Measurements from ENCODE around the gene PTPRT.

The PTPRT gene

DNA sequence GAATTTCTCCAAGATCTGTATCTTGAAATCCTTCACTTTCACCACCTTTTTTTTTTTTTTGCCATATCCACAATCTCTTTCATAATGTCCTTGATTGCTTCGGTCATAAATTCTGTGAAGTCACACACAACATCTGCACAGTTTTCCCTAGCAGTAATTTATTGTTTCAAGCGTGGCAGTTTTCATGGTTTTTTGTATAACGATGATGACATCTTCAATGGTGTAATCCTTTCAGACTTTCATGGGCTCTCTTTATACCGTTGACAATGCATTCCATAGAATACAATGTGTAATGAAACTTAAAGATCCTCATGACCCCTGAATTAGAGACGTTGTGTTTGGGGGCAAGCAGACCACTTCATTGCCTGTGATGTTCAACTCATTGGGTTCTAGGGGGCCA, 693.1 kb downstream of the PTPRT start:
- H3K27ac ChIP-seq, result no peak overlapping the region
- no peak for TF ChIP-seq ZFX (IDR thresholded peaks at IDR 0.05; ENCODE audit: borderline replicate concordance)
- TF ChIP-seq, protein P1, sequence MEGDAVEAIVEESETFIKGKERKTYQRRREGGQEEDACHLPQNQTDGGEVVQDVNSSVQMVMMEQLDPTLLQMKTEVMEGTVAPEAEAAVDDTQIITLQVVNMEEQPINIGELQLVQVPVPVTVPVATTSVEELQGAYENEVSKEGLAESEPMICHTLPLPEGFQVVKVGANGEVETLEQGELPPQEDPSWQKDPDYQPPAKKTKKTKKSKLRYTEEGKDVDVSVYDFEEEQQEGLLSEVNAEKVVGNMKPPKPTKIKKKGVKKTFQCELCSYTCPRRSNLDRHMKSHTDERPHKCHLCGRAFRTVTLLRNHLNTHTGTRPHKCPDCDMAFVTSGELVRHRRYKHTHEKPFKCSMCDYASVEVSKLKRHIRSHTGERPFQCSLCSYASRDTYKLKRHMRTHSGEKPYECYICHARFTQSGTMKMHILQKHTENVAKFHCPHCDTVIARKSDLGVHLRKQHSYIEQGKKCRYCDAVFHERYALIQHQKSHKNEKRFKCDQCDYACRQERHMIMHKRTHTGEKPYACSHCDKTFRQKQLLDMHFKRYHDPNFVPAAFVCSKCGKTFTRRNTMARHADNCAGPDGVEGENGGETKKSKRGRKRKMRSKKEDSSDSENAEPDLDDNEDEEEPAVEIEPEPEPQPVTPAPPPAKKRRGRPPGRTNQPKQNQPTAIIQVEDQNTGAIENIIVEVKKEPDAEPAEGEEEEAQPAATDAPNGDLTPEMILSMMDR (IDR thresholded peaks at IDR 0.05), result no peak

DNA sequence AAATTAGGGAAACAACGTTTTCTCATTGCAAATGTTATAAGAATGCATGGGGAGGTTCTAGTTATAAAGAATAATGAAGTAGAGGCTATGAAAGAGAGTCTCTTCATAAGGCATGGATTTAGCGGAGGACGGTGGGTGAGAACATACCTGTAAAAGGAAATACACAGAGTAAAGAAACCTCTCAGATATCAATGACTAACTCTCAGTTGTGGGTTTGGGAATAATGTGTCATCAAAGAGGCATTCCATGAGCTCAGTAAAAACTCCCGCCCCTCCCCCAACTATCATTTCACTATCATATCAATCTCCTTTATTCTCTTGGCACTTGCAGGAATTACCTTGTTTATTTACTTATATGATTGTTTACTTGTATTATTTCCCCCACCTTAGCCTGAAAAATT, 695.4 kb downstream of the PTPRT start:
- TF ChIP-seq, protein P1 (IDR thresholded peaks at IDR 0.05), result no peak
- no peak for TF ChIP-seq ZFX (IDR thresholded peaks at IDR 0.05; ENCODE audit: borderline replicate concordance)
- no peak overlapping the region for H3K27ac ChIP-seq

DNA sequence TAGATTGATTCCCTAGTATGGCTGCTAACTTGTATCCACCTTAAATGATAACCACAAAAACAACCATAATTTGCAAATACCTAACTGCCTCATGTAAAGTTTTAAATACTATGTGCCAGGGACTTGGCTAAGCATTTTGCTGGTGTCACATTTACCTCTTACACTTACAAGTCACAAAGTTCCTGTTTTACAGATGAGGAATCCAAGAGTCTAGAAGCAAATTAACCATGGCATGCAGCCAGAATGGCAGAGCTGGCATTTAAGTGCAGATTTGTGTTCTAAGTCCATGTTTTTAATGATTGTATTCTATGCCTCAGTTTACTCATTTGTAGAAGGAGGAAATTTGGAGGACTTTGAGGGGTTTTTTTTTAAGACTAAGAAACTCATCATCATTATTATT, 696.7 kb downstream of the PTPRT start:
- TF ChIP-seq, protein P1 (IDR thresholded peaks at IDR 0.05), result no peak
- no peak for TF ChIP-seq ZFX (IDR thresholded peaks at IDR 0.05; ENCODE audit: borderline replicate concordance)
- no peak overlapping the region for H3K27ac ChIP-seq

DNA sequence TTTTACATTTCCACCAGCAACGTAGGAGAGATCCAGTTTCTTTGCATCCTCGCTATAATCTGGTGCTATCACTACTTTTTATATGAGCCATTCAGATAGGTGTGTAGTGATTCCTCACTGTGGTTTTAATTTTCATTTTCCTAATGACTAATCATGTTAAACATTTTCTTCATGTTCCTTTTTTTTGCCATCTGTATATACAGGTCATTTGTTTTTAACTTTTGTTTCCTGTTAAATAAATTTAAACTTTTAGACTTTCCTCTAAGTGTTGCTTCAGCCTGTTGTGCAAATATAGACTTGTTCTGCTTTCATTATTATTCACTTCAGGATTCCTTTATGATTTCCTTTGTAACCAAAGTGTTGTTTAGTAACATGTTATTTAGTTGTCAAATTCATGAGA, 697.4 kb downstream of the PTPRT start:
- TF ChIP-seq, protein P1 (IDR thresholded peaks at IDR 0.05), result no peak
- TF ChIP-seq ZFX (IDR thresholded peaks at IDR 0.05; ENCODE audit: borderline replicate concordance), result no peak
- H3K27ac ChIP-seq, result no peak overlapping the region

DNA sequence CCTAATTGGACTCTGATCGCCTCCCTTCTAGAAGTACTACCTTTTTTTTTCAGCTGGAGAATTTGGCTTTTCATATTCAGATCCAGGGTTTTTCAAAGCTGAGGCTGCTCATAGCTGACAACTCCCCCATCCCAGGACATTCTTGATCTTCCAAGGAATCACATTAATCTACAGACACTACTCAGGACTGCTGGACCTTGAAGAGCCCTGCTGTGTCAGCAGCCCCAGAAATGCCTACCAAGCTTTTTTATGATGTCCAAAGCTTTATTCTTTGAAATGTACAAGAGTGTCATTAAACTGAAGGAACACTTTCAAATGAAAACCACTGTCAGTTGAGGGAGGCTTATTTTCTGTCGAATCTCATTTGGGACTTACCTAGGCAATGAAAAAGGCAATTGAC, 704.1 kb downstream of the PTPRT start:
- no peak overlapping the region for H3K27ac ChIP-seq
- TF ChIP-seq, protein P1 (IDR thresholded peaks at IDR 0.05), result no peak
- TF ChIP-seq ZFX (IDR thresholded peaks at IDR 0.05; ENCODE audit: borderline replicate concordance), result no peak

DNA sequence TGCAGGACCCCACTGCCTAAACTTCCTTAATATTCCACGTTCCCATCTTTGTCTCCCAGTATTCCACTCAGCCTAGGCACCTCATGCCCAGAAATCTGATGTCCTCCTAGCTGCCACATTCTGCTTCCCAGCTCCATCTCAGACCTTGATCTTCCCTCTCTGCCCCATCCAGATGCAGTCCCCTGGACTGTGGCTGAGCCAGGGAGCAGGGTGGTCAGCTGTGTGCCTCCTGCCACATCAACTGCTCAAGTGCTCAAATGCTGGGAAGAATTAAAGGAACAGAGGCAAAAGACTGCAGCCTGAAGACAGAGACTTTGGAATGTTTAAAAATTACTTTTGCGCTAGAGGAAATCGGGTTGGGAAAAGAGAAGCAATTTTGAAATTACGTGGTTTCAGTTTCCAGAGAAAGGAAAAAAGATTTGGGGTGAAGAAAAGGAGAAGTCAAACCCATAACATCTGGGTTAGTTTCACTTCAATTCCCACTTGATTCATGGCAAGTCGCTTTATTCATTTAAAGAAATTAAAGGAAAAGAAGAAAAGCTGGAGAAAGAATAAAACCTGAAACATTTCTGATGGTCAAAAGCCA, 704.8 kb downstream of the PTPRT start:
- TF ChIP-seq ZFX (IDR thresholded peaks at IDR 0.05; ENCODE audit: borderline replicate concordance), result no peak
- TF ChIP-seq, protein P1 (IDR thresholded peaks at IDR 0.05), result no peak
- no peak overlapping the region for H3K27ac ChIP-seq

DNA sequence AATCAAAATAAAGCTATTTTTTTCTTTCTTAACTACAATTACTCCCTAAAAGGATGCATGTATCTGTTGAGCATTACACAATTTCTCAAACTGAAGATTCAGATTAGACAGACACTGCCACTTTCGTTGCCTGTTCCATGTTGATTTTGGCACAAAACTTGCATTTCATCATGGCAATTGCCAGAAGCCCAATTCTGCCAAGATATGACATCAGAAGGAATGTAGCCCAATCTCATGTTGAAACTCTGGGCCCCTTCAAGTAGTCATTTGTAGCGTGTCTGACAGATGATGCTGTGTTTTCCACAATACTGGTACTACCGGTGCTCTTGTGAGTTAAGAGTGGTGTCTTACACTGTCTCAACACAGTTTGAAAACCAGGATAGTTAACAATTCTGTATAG, 705.4 kb downstream of the PTPRT start:
- no peak for TF ChIP-seq ZFX (IDR thresholded peaks at IDR 0.05; ENCODE audit: borderline replicate concordance)
- TF ChIP-seq, protein P1 (IDR thresholded peaks at IDR 0.05), result no peak
- no peak overlapping the region for H3K27ac ChIP-seq

All from 22Rv1 (cell line).